PC-3 (cell line): ENCODE data around the gene CNTFR. TPM values are rescaled to one million over a fixed set of nuclear protein-coding genes. Genes with fewer than 3 reads are reported as not detected.

ENCODE experiments used
- ATAC-seq: fragments of 200-7000 bp; cut with Tn5 transposase; 2 replicates; pipeline ENCODE4 v1.9.1; 2020; ENCODE audit warnings: mild to moderate bottlenecking, moderate library complexity
- BruUV-seq: library from RNA; stranded (reverse); fragments of 400-500 nt; replicated peaks from 2 replicates; lab custom pipeline; 2021; lab: Mats Ljungman, UMichigan
- CTCF ChIA-PET: fragments of 300-600 bp; sonication (Branson Sonifier 250); formaldehyde crosslinking; loops from one replicate; lab custom pipeline; 2022; ENCODE audit warnings: antibody characterized with exemption; lab: Charles Lee
- POLR2A ChIA-PET: fragments of 300-600 bp; sonication (Branson Sonifier 250); formaldehyde crosslinking; loops from one replicate; lab custom pipeline; 2022; ENCODE audit warnings: antibody characterized with exemption; ENCODE audit not compliant: unreplicated experiment; lab: Charles Lee
- DNase-seq: peaks from one replicate; pipeline ENCODE4 v3.0.0-alpha.2; 2015
- H2AFZ ChIP-seq: fragments of 300-600 bp; sonication (generic); 2 replicates; pipeline ENCODE4 v1.6.0; 2016; ENCODE audit warnings: antibody characterized with exemption, low read length
- H3F3A ChIP-seq: fragments of 300-600 bp; sonication (generic); one replicate; pipeline ENCODE4 v1.6.0; 2017; ENCODE audit warnings: antibody characterized with exemption, low read length, control low read depth, mild to moderate bottlenecking; ENCODE audit not compliant: unreplicated experiment
- H3K27ac ChIP-seq: fragments of 300-600 bp; sonication (generic); 2 replicates; pipeline ENCODE4 v1.5.1; 2016; ENCODE audit warnings: mild to moderate bottlenecking, low read length
- H3K27me3 ChIP-seq: fragments of 300-600 bp; sonication (generic); 2 replicates; pipeline ENCODE4 v1.6.1; 2016; ENCODE audit warnings: low read length, mixed read lengths
- H3K36me3 ChIP-seq: fragments of 300-600 bp; sonication (generic); 2 replicates; pipeline ENCODE4 v1.6.1; 2016; ENCODE audit warnings: low read depth, mixed run types, low read length, mixed read lengths
- H3K4me1 ChIP-seq: fragments of 300-600 bp; sonication (generic); 2 replicates; pipeline ENCODE4 v1.5.1; 2016; ENCODE audit warnings: low read length; ENCODE audit not compliant: insufficient read depth
- H3K4me2 ChIP-seq: fragments of 300-600 bp; sonication (generic); 2 replicates; pipeline ENCODE4 v1.6.0; 2016; ENCODE audit warnings: low read length
- H3K4me3 ChIP-seq: fragments of 300-600 bp; sonication (generic); 2 replicates; pipeline ENCODE4 v1.5.1; 2016; ENCODE audit warnings: mild to moderate bottlenecking, low read length, mixed read lengths
- H3K79me2 ChIP-seq: fragments of 300-600 bp; sonication (generic); 2 replicates; pipeline ENCODE4 v1.6.1; 2017; ENCODE audit warnings: low read length, mixed read lengths
- H3K9ac ChIP-seq: fragments of 300-600 bp; sonication (generic); 2 replicates; pipeline ENCODE4 v1.6.0; 2016; ENCODE audit warnings: mild to moderate bottlenecking, low read length
- H3K9me2 ChIP-seq: fragments of 300-600 bp; sonication (generic); replicated peaks from 2 replicates; pipeline ENCODE4 v1.6.1; 2016; ENCODE audit warnings: mixed run types, low read length, mixed read lengths
- H3K9me3 ChIP-seq: fragments of 300-600 bp; sonication (generic); 2 replicates; pipeline ENCODE4 v1.6.1; 2016; ENCODE audit warnings: low read length, mixed read lengths
- H4K20me1 ChIP-seq: fragments of 300-600 bp; sonication (generic); 2 replicates; pipeline ENCODE4 v1.6.1; 2016; ENCODE audit warnings: low read length, mixed read lengths
- EZH2 ChIP-seq: fragments of 300-600 bp; sonication (generic); IDR thresholded peaks from one replicate; pipeline ENCODE4 v1.6.1; 2017; ENCODE audit warnings: antibody characterized with exemption, mild to moderate bottlenecking, low read length; ENCODE audit not compliant: unreplicated experiment
- EZH2phosphoT487 ChIP-seq: fragments of 300-600 bp; sonication (generic); IDR thresholded peaks from 2 replicates; pipeline ENCODE4 v1.6.1; 2018; ENCODE audit warnings: mild to moderate bottlenecking, antibody characterized with exemption, low read length, borderline replicate concordance
- intact Hi-C: fragments of 100-400 bp; cut with micrococcal nuclease; formaldehyde crosslinking; loops from 2 replicates; pipeline ENCODE4 v1.9.0; 2023
- total RNA-seq: library from RNA; depleted of rRNA; stranded (reverse); fragments of >200 nt; gene quantifications from 2 replicates; pipeline ENCODE4 v1.2.3, GENCODE V29; 2014
- TF ChIP-seq, protein P1 (sequence below): fragments of 300-600 bp; sonication (generic); conservative IDR thresholded peaks from 2 replicates; pipeline ENCODE4 v1.5.1; 2017; ENCODE audit warnings: antibody characterized with exemption, low read depth, mild to moderate bottlenecking, low read length

Gene CNTFR
- total RNA-seq, 1 experiment from 2014 or later = not detected

DNA sequence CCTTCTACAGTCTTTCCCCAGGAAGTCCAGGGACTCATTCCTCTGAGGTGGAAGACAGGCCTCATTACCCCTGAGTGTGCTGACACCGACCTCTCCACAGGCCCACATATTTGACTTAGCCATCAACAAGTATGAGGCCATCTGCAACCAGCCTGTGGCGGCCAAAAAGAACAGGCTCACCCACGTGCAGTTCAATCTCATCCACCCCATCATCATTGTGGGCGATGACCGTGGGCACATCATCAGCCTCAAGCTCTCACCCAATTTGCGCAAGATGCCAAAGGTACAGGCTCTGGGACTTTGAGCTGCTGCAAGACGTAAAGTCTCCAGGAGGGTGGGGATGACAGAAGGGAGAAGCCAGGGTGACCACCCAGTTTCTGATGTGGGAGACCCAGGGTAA, 72.3 kb downstream of the CNTFR start:
- CTCF ChIA-PET = interaction anchor here (0.9 kb wide), 1 partner anchor 87 kb away, joined by 3 read pairs; no protein-coding TSS in a partner anchor
- no peak overlapping the region for H3K4me3 ChIP-seq
- no peaks in the 10 kb centered on the region for H3K36me3 ChIP-seq
- H3K4me2 ChIP-seq = no peak overlapping the region
- no peak overlapping the region for H2AFZ ChIP-seq
- no peaks in the 10 kb centered on the region for H3K9me2 ChIP-seq
- H3K27ac ChIP-seq = no peak overlapping the region
- no TSS peak for BruUV-seq
- no peaks in the 10 kb centered on the region for H3K27me3 ChIP-seq
- intact Hi-C loops = no loop called here
- no peaks in the 10 kb centered on the region for H3K79me2 ChIP-seq
- H3K9ac ChIP-seq = no peak overlapping the region
- POLR2A ChIA-PET = no interaction called here
- no peaks in the 10 kb centered on the region for H4K20me1 ChIP-seq
- TF ChIP-seq EZH2 = no peak
- TF ChIP-seq EZH2phosphoT487 = no peak
- TF ChIP-seq, protein P1, sequence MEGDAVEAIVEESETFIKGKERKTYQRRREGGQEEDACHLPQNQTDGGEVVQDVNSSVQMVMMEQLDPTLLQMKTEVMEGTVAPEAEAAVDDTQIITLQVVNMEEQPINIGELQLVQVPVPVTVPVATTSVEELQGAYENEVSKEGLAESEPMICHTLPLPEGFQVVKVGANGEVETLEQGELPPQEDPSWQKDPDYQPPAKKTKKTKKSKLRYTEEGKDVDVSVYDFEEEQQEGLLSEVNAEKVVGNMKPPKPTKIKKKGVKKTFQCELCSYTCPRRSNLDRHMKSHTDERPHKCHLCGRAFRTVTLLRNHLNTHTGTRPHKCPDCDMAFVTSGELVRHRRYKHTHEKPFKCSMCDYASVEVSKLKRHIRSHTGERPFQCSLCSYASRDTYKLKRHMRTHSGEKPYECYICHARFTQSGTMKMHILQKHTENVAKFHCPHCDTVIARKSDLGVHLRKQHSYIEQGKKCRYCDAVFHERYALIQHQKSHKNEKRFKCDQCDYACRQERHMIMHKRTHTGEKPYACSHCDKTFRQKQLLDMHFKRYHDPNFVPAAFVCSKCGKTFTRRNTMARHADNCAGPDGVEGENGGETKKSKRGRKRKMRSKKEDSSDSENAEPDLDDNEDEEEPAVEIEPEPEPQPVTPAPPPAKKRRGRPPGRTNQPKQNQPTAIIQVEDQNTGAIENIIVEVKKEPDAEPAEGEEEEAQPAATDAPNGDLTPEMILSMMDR = no peak
- no peaks in the 10 kb centered on the region for H3K9me3 ChIP-seq
- H3K4me1 ChIP-seq = no peaks in the 10 kb centered on the region
- H3F3A ChIP-seq = no peaks in the 10 kb centered on the region
- no peak for ATAC-seq
- no peak for DNase-seq

DNA sequence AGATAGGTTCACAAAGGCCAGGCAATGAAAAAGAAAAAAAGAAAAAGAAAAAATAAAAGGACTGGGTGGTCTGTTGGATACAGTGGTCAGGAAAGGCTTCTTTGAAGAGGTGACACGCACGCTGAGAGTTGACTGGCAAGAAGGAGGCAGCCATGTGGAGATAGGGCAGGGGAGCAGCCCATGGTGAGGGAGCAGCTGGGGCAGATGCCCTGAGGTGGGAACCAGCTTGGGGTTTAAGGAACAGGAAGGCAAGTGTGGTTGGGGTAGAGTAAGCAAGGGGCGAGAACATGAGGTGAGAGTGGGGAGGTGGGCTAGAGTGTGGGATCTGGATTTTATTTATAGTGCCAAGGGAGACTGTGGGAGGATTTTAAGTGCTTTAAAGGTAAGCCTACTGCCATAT, 73.6 kb downstream of the CNTFR start:
- no peaks in the 10 kb centered on the region for H3F3A ChIP-seq
- DNase-seq = no peak
- POLR2A ChIA-PET = interaction anchor here (0.6 kb wide), 1 partner anchor 84 kb away, joined by 8 read pairs; no protein-coding TSS in a partner anchor
- no peaks in the 10 kb centered on the region for H4K20me1 ChIP-seq
- H2AFZ ChIP-seq = no peak overlapping the region
- no peak for ATAC-seq
- H3K4me3 ChIP-seq = no peak overlapping the region
- TF ChIP-seq, protein P1 = no peak
- TF ChIP-seq EZH2phosphoT487 (no peak), EZH2 (no peak)
- H3K27me3 ChIP-seq = no peaks in the 10 kb centered on the region
- no peak overlapping the region for H3K9ac ChIP-seq
- no peaks in the 10 kb centered on the region for H3K9me2 ChIP-seq
- CTCF ChIA-PET = no interaction called here
- no peaks in the 10 kb centered on the region for H3K9me3 ChIP-seq
- intact Hi-C loops = no loop called here
- H3K79me2 ChIP-seq = no peaks in the 10 kb centered on the region
- no peaks in the 10 kb centered on the region for H3K36me3 ChIP-seq
- no peaks in the 10 kb centered on the region for H3K4me1 ChIP-seq
- H3K4me2 ChIP-seq = no peak overlapping the region
- no peak overlapping the region for H3K27ac ChIP-seq
- no TSS peak for BruUV-seq

DNA sequence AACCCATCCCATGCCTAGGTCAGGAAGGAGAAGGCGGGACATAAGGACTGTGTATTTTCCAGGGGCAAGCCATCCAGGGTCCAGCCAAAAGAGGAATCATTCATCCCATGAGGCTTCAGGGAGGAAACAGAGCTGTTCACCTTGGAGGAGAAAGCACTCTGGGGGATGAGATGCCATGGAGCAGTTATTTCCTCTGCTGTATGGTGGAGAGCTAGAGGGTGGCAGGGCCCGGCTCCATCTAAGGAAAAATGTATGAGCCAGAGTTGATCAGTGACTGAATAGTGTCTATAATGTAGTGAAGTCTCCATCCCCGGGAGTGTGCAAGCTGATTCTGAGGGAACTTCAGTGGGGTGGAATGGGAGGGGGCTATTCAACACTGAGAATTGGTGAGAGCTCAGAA, 74.7 kb downstream of the CNTFR start:
- TF ChIP-seq, protein P1 = no peak
- no peak for TF ChIP-seq EZH2
- no peak for TF ChIP-seq EZH2phosphoT487
- Histone ChIP-seq H3K4me1 (no peaks in the 10 kb centered on the region), H3K27me3 (no peaks in the 10 kb centered on the region), H3K4me3 (no peak overlapping the region), H3K4me2 (no peak overlapping the region), H3K27ac (no peak overlapping the region), H3K79me2 (no peaks in the 10 kb centered on the region), H3K36me3 (no peaks in the 10 kb centered on the region), H3K9me2 (no peaks in the 10 kb centered on the region), H3K9me3 (no peaks in the 10 kb centered on the region), H3K9ac (no peak overlapping the region), H2AFZ (no peak overlapping the region), H3F3A (no peaks in the 10 kb centered on the region), H4K20me1 (no peaks in the 10 kb centered on the region)
- DNase-seq (no peak), ATAC-seq (no peak)
- BruUV-seq = no TSS peak
- intact Hi-C loops = no loop called here
- ChIA-PET CTCF (no interaction called here), POLR2A (no interaction called here)
